DMS53 treated with DMSO at 0.1 percent for 48 hours (cell line): ENCODE data around the gene SEMA7A.

Source experiments
- DNase-seq: peaks from one replicate; lab custom pipeline; 2025; ENCODE audit not compliant: unreplicated experiment; lab: John Stamatoyannopoulos, UW

The SEMA7A gene

GRCh38 chr15:74389241-74390048 is 44.3 kb downstream of the SEMA7A start:
- DNase-seq, result no peak

GRCh38 chr15:74388363-74388951 is 45.3 kb downstream of the SEMA7A start:
- DNase-seq, result no peak

GRCh38 chr15:74387621-74388362 is 46.0 kb downstream of the SEMA7A start:
- DNase-seq, result no peak

GRCh38 chr15:74387141-74387541 is 46.6 kb downstream of the SEMA7A start:
- no peak for DNase-seq

- no peak for DNase-seq
Measured at GRCh38 chr15:74386496-74387140, 47.1 kb downstream of the SEMA7A start.

- no peak for DNase-seq
Measured at GRCh38 chr15:74385733-74386132, 48.0 kb downstream of the SEMA7A start.

GRCh38 chr15:74384881-74385643 is 48.7 kb downstream of the SEMA7A start:
- DNase-seq, result no peak

- DNase-seq, result no peak
Measured at GRCh38 chr15:74384566-74384880, 49.2 kb downstream of the SEMA7A start.

GRCh38 chr15:74383695-74384565 is 49.8 kb downstream of the SEMA7A start:
- DNase-seq, result no peak

GRCh38 chr15:74383286-74383685 is 50.5 kb downstream of the SEMA7A start:
- no peak for DNase-seq

GRCh38 chr15:74382004-74382816 is 51.5 kb downstream of the SEMA7A start:
- DNase-seq, result peak; percentile 24

- DNase-seq, result no peak
Measured at GRCh38 chr15:74381481-74381880, 52.3 kb downstream of the SEMA7A start.

- DNase-seq, result no peak
Measured at GRCh38 chr15:74381190-74381453, 52.6 kb downstream of the SEMA7A start.

GRCh38 chr15:74380361-74381189 is 53.2 kb downstream of the SEMA7A start:
- DNase-seq, result no peak

GRCh38 chr15:74378848-74379247 is 54.9 kb downstream of the SEMA7A start:
- no peak for DNase-seq

- DNase-seq, result no peak
Measured at GRCh38 chr15:74377831-74378766, 55.7 kb downstream of the SEMA7A start.

GRCh38 chr15:74376825-74377581 is 56.8 kb downstream of the SEMA7A start:
- no peak for DNase-seq
